Left kidney (tissue), 2 donors: Measurements from ENCODE around the gene TXNDC15. TPM values are rescaled to one million over a fixed set of nuclear protein-coding genes. Genes with fewer than 3 reads are reported as not detected.

Source experiments
- DNase-seq: peaks from one replicate; pipeline ENCODE4 v3.0.0-alpha.2; 2013
- polyA plus RNA-seq: library from polyadenylated mRNA; unstranded; fragments of 120-200 nt; gene quantifications from one replicate; pipeline ENCODE4 v1.2.1, GENCODE V29; 2013; ENCODE audit not compliant: insufficient read length

Gene TXNDC15
- polyA plus RNA-seq, 1 donor, result 82.3 TPM

- no peak for DNase-seq
Observed at GRCh38 chr5:134917070-134917815, 43.1 kb downstream of the TXNDC15 start.

GRCh38 chr5:134918861-134919260 is 44.7 kb downstream of the TXNDC15 start:
- no peak for DNase-seq

GRCh38 chr5:134920848-134921575 is 46.8 kb downstream of the TXNDC15 start:
- no peak for DNase-seq

GRCh38 chr5:134932508-134932907 is 58.3 kb downstream of the TXNDC15 start:
- DNase-seq, result no peak

GRCh38 chr5:134934202-134934601 is 60.0 kb downstream of the TXNDC15 start:
- no peak for DNase-seq

GRCh38 chr5:134935711-134936602 is 61.8 kb downstream of the TXNDC15 start:
- DNase-seq, result no peak

GRCh38 chr5:134937526-134937925 is 63.4 kb downstream of the TXNDC15 start:
- DNase-seq, result no peak

- DNase-seq, result no peak
Observed at GRCh38 chr5:134938030-134938429, 63.9 kb downstream of the TXNDC15 start.

GRCh38 chr5:134939500-134939899 is 65.3 kb downstream of the TXNDC15 start:
- DNase-seq, result no peak

- DNase-seq, result no peak
Observed at GRCh38 chr5:134943547-134943946, 69.4 kb downstream of the TXNDC15 start.

- no peak for DNase-seq
Observed at GRCh38 chr5:134944630-134945029, 70.5 kb downstream of the TXNDC15 start.

- no peak for DNase-seq
Observed at GRCh38 chr5:134945041-134945440, 70.9 kb downstream of the TXNDC15 start.

- DNase-seq, result no peak
Observed at GRCh38 chr5:134948911-134949310, 74.7 kb downstream of the TXNDC15 start.

GRCh38 chr5:134949316-134949715 is 75.1 kb downstream of the TXNDC15 start:
- DNase-seq, result no peak

Other genes with a start within 250 kb of the TXNDC15 start
- 47.8 TPM for gene SAR1B, start 241.5 kb upstream of the TXNDC15 start, polyA plus RNA-seq
- gene SEC24A, start 225.6 kb upstream of the TXNDC15 start, polyA plus RNA-seq, result 23.7 TPM
- gene CAMLG, start 135.8 kb upstream of the TXNDC15 start, polyA plus RNA-seq, result 64.7 TPM
- gene DDX46, start 115.6 kb upstream of the TXNDC15 start, polyA plus RNA-seq, result 110 TPM
- gene C5orf24, start 28.4 kb upstream of the TXNDC15 start, polyA plus RNA-seq, result 119 TPM
- gene PCBD2, start 30.8 kb downstream of the TXNDC15 start, polyA plus RNA-seq, result 17.1 TPM
- 1.7 TPM for gene CATSPER3, start 93.5 kb downstream of the TXNDC15 start, polyA plus RNA-seq
- not detected for gene PITX1, start 159.9 kb downstream of the TXNDC15 start, polyA plus RNA-seq